Astrocyte (in vitro differentiated cells and primary cell): ENCODE results near the gene SUPT7L. TPM values are rescaled to one million over a fixed set of nuclear protein-coding genes. Genes with fewer than 3 reads are reported as not detected.

ENCODE experiments used
- DNase-seq: peaks from one replicate; pipeline ENCODE4 v3.0.0-alpha.2; 2010; ENCODE audit warnings: low read depth
- FAIRE-seq: peaks from 2 replicates; lab custom pipeline; 2011; peaks lifted over from hg19 to GRCh38; lab: Jason Lieb, UNC
- H2AFZ ChIP-seq: 2 replicates; pipeline ENCODE4 v1.6.0; 2012; ENCODE audit warnings: low read depth, low read length, inconsistent platforms
- H3K27ac ChIP-seq: 2 replicates; pipeline ENCODE4 v1.5.1; 2011; ENCODE audit warnings: low read depth, low read length, inconsistent platforms
- H3K27me3 ChIP-seq: 2 replicates; pipeline ENCODE4 v1.6.0; 2011; ENCODE audit warnings: low read length, inconsistent platforms; ENCODE audit not compliant: insufficient read depth
- H3K36me3 ChIP-seq: 2 replicates; pipeline ENCODE4 v1.5.1; 2011; ENCODE audit warnings: low read length, inconsistent platforms; ENCODE audit not compliant: insufficient read depth
- H3K4me1 ChIP-seq: 2 replicates; pipeline ENCODE4 v1.5.1; 2011; ENCODE audit warnings: low read length, inconsistent platforms; ENCODE audit not compliant: insufficient read depth
- H3K4me2 ChIP-seq: 2 replicates; pipeline ENCODE4 v1.6.0; 2012; ENCODE audit warnings: low read length, inconsistent platforms
- H3K4me3 ChIP-seq: 2 replicates; pipeline ENCODE4 v1.5.1; 2011; ENCODE audit warnings: low read depth, mild to moderate bottlenecking, low read length, inconsistent platforms; ENCODE audit not compliant: insufficient read depth
- H3K79me2 ChIP-seq: 2 replicates; pipeline ENCODE4 v1.6.0; 2012; ENCODE audit warnings: mild to moderate bottlenecking, low read length, inconsistent platforms; ENCODE audit not compliant: insufficient read depth
- H3K9ac ChIP-seq: 2 replicates; pipeline ENCODE4 v1.6.0; 2012; ENCODE audit warnings: mild to moderate bottlenecking, low read length, inconsistent platforms
- H3K9me3 ChIP-seq: 2 replicates; pipeline ENCODE4 v1.5.1; 2012; ENCODE audit warnings: low read depth, mild to moderate bottlenecking, low read length, inconsistent platforms; ENCODE audit not compliant: insufficient read depth
- H4K20me1 ChIP-seq: 2 replicates; pipeline ENCODE4 v1.6.0; 2012; ENCODE audit warnings: low read length, inconsistent platforms; ENCODE audit not compliant: insufficient read depth
- H3K27ac Mint-ChIP-seq: one replicate; pipeline ENCODE4 v1.8.0; 2021; ENCODE audit warnings: mild to moderate bottlenecking, mixed read lengths; ENCODE audit not compliant: unreplicated experiment
- H3K27me3 Mint-ChIP-seq: one replicate; pipeline ENCODE4 v1.8.0; 2021; ENCODE audit warnings: low read depth, mixed read lengths; ENCODE audit not compliant: unreplicated experiment
- H3K36me3 Mint-ChIP-seq: one replicate; pipeline ENCODE4 v1.8.0; 2021; ENCODE audit warnings: low read depth, mixed read lengths; ENCODE audit not compliant: unreplicated experiment
- H3K4me1 Mint-ChIP-seq: one replicate; pipeline ENCODE4 v1.8.0; 2021; ENCODE audit warnings: low read depth, mixed read lengths; ENCODE audit not compliant: unreplicated experiment
- H3K4me3 Mint-ChIP-seq: one replicate; pipeline ENCODE4 v1.8.0; 2021; ENCODE audit warnings: mild to moderate bottlenecking, moderate library complexity, mixed read lengths; ENCODE audit not compliant: unreplicated experiment
- H3K9me3 Mint-ChIP-seq: one replicate; pipeline ENCODE4 v1.8.0; 2021; ENCODE audit warnings: mild to moderate bottlenecking, mixed read lengths; ENCODE audit not compliant: unreplicated experiment
- EZH2 ChIP-seq: IDR thresholded peaks from 2 replicates; pipeline ENCODE4 v1.6.1; 2012; ENCODE audit warnings: mild to moderate bottlenecking, low read length, inconsistent platforms; ENCODE audit not compliant: insufficient read depth
- total RNA-seq: library from RNA; stranded (reverse); gene quantifications from 2 replicates; pipeline ENCODE4 v1.2.1, GENCODE V29; 2021
- TF ChIP-seq, protein P1 (sequence below): IDR thresholded peaks from 2 replicates; pipeline ENCODE4 v1.5.1; 2011; ENCODE audit warnings: low read depth, mild to moderate bottlenecking, inconsistent platforms, low read length, moderate library complexity; ENCODE audit not compliant: insufficient read depth

Gene SUPT7L
- total RNA-seq, 1 donor from 2014 or later: 27.8 TPM

DNA sequence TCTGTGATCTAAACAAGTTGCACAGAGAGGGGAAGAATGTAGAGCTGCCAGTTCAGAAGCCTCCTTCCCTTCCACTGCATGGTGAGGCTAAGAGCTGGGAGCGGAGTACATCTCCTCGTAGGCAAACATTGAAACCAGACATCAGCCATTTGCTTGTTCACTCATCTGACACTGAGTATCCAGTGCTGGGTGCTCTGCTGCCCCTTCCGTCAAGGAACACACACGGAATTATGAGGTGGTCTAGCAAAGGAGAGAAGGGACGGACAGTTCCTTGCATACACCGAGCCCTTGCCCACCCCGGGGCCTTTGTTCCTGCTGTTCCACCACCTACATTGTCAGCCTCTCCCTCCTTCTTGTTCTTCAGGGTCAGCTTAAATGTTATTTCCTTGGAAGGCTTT lies 44.8 kb upstream of the SUPT7L start:
- H3K36me3 Mint-ChIP-seq: no peaks in the 10 kb centered on the region
- TF ChIP-seq EZH2: no peak
- TF ChIP-seq, protein P1, sequence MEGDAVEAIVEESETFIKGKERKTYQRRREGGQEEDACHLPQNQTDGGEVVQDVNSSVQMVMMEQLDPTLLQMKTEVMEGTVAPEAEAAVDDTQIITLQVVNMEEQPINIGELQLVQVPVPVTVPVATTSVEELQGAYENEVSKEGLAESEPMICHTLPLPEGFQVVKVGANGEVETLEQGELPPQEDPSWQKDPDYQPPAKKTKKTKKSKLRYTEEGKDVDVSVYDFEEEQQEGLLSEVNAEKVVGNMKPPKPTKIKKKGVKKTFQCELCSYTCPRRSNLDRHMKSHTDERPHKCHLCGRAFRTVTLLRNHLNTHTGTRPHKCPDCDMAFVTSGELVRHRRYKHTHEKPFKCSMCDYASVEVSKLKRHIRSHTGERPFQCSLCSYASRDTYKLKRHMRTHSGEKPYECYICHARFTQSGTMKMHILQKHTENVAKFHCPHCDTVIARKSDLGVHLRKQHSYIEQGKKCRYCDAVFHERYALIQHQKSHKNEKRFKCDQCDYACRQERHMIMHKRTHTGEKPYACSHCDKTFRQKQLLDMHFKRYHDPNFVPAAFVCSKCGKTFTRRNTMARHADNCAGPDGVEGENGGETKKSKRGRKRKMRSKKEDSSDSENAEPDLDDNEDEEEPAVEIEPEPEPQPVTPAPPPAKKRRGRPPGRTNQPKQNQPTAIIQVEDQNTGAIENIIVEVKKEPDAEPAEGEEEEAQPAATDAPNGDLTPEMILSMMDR: no peak
- Histone ChIP-seq H3K27me3 (no peaks in the 10 kb centered on the region), H3K4me1 (peaks cover 31% of the 10 kb centered on the region), H3K4me2 (no peak overlapping the region), H3K36me3 (no peaks in the 10 kb centered on the region), H3K79me2 (no peaks in the 10 kb centered on the region), H3K4me3 (no peak overlapping the region), H3K27ac (no peak overlapping the region), H3K9me3 (no peaks in the 10 kb centered on the region), H2AFZ (peak overlapping the region; percentile 4), H3K9ac (no peak overlapping the region), H4K20me1 (no peaks in the 10 kb centered on the region)
- no peaks in the 10 kb centered on the region for H3K9me3 Mint-ChIP-seq
- DNase-seq (no peak), FAIRE-seq (no peak)
- H3K27ac Mint-ChIP-seq: no peak overlapping the region
- H3K27me3 Mint-ChIP-seq: no peaks in the 10 kb centered on the region
- no peak overlapping the region for H3K4me3 Mint-ChIP-seq
- peaks cover 21% of the 10 kb centered on the region for H3K4me1 Mint-ChIP-seq

DNA sequence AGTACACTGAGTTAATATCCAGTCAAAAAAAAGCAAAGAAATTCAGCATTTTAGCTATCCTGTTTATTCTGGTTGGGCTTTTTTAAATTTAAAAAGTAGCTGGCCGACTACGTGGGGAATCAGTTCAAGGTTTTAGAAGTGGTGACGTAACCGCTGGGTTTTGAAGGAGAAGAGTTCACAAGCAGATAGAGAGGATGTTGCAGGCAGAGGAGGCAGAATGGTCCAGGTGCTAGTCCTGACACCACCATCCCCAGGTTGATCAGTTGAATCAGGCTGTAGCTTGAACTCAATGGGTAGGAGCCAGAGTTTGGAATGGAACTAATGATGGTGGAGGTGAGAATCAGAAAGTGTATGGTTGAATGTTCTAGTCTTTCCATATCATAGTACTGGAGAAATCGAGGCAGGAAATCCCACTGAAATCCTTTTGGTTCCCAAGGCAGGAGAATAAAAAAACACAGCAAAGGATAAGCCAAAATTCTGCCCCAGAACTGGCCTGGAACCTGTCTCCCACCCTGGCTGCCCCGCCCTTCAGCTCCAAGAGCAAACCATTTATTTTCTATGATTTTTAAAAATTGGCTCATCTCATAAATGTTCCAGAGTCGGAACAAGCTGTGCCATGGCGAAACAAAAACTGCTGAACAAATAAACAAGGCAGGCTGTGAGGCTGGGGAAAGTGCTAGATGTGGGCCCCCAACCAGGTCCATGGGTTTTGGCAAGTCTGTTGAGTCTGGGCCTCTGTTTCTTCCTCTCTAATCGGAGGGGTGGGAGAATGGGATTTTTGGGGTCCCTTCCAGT lies 44.2 kb upstream of the SUPT7L start:
- H3K27me3 Mint-ChIP-seq: no peaks in the 10 kb centered on the region
- H3K9me3 Mint-ChIP-seq: no peaks in the 10 kb centered on the region
- H3K4me3 ChIP-seq: no peak overlapping the region
- no peak overlapping the region for H3K4me3 Mint-ChIP-seq
- no peaks in the 10 kb centered on the region for H3K36me3 ChIP-seq
- no peaks in the 10 kb centered on the region for H4K20me1 ChIP-seq
- no peak overlapping the region for H2AFZ ChIP-seq
- peak overlapping the region; percentile 29 for H3K27ac Mint-ChIP-seq
- no peaks in the 10 kb centered on the region for H3K27me3 ChIP-seq
- no peaks in the 10 kb centered on the region for H3K36me3 Mint-ChIP-seq
- no peak overlapping the region for H3K27ac ChIP-seq
- no peak overlapping the region for H3K9ac ChIP-seq
- no peak overlapping the region for H3K4me2 ChIP-seq
- FAIRE-seq: no peak
- H3K4me1 Mint-ChIP-seq: peaks cover 27% of the 10 kb centered on the region
- no peaks in the 10 kb centered on the region for H3K79me2 ChIP-seq
- TF ChIP-seq, protein P1: no peak
- no peak for TF ChIP-seq EZH2
- no peaks in the 10 kb centered on the region for H3K9me3 ChIP-seq
- H3K4me1 ChIP-seq: peaks cover 34% of the 10 kb centered on the region
- no peak for DNase-seq
